ENCODE data around the gene BCL3.

DNA sequence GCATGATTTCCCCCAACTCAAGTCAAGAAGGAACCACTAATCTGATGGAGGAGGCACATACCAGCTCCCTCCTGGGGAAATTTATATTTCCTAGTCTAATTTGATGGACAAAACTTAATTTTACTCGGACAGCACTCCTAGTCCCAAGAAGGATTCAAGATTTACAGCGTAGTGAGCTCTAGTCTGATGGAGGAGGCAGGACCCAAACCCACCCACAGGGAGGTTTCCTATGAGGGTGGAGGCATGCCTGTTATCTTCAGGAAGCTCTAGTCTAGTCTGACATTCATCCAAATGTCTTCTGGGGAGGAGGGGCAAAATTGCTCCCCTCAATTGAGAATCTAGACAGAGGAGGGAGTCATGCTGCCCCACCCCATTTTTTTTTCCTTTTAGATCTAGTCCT is 10.4 kb upstream of the BCL3 start:
- no peak for TF ChIP-seq POLR2A (IDR thresholded peaks at IDR 0.05)
- TF ChIP-seq, protein P1, sequence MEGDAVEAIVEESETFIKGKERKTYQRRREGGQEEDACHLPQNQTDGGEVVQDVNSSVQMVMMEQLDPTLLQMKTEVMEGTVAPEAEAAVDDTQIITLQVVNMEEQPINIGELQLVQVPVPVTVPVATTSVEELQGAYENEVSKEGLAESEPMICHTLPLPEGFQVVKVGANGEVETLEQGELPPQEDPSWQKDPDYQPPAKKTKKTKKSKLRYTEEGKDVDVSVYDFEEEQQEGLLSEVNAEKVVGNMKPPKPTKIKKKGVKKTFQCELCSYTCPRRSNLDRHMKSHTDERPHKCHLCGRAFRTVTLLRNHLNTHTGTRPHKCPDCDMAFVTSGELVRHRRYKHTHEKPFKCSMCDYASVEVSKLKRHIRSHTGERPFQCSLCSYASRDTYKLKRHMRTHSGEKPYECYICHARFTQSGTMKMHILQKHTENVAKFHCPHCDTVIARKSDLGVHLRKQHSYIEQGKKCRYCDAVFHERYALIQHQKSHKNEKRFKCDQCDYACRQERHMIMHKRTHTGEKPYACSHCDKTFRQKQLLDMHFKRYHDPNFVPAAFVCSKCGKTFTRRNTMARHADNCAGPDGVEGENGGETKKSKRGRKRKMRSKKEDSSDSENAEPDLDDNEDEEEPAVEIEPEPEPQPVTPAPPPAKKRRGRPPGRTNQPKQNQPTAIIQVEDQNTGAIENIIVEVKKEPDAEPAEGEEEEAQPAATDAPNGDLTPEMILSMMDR (IDR thresholded peaks at IDR 0.05): no peak

All from testis (tissue), 2 donors.